Esophagus mucosa (tissue), 1 donor: Measurements from ENCODE around the gene LRRK1. TPM values are rescaled to one million over a fixed set of nuclear protein-coding genes. Genes with fewer than 3 reads are reported as not detected.
"Not testable (repeated sequence)": the region's sequence is repeated elsewhere in the genome, so short reads cannot be mapped to it uniquely, and the experiment has no call there.

ENCODE experiments used
- ATAC-seq: fragments of 200-7000 bp; cut with Tn5 transposase; one replicate; pipeline ENCODE4 v1.9.1; 2020
- total RNA-seq: library from RNA; stranded (reverse); gene quantifications from one replicate; pipeline ENCODE4 v1.2.4, GENCODE V29; 2023
- donor health status: DM: yes; HTN: yes; CAD: no.

The LRRK1 gene
- total RNA-seq, 1 donor from 2014 or later, result 14.2 TPM

- ATAC-seq, result no peak
These were observed 141.7 kb downstream of the LRRK1 start for GRCh38 chr15:101060576-101061551.

GRCh38 chr15:101062063-101062462 is 142.9 kb downstream of the LRRK1 start:
- ATAC-seq, result no peak

GRCh38 chr15:101062471-101063171 is 143.5 kb downstream of the LRRK1 start:
- ATAC-seq, result peak; percentile 48

- no peak for ATAC-seq
These were observed 144.1 kb downstream of the LRRK1 start for GRCh38 chr15:101063212-101063611.

DNA sequence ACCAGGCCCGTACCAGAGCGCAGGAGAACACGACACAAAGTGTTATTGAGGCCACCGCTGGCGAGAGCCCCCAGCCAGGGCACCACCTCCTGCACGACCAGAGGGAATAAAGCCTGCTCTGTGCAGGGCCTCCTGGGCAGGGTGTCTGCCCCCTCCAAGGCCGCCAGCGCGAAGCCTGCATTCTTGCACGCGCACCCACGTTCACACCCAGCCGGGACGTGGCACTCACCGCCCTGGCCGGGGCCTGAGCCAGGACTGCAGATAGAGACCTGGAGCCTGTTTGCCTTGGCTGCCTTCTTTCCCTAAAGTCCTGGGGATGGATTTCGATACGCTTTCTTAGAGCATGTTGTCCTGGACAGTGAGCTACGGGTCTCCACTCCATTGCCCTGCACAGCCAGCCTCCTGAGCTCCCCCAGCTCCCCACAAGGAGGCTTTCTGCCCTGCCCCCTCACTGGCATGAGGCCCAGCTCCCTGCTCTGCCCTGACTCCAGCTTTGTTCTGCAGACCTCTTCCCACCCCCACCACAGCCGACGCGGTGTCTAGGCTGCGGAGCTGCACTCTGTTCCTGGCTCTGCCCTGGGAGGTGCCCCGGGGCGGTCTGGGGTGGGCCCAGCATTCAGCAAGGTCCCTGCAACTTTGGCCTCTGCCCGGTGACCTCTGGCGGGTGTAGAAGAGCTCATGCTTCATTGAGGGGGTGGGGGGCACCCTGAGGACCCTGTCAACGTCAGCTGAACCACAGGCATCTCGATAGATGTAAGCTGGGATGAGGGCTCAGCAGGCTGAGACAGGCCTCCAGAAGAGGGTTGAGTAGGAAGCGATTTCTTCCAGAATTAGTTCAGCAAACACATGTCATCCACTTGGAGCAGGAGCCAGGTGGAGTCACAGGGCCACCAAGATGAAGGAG is 145.0 kb downstream of the LRRK1 start:
- no peak for ATAC-seq

GRCh38 chr15:101064795-101065569 is 145.8 kb downstream of the LRRK1 start:
- no peak for ATAC-seq

GRCh38 chr15:101065570-101066221 is 146.5 kb downstream of the LRRK1 start:
- no peak for ATAC-seq

DNA sequence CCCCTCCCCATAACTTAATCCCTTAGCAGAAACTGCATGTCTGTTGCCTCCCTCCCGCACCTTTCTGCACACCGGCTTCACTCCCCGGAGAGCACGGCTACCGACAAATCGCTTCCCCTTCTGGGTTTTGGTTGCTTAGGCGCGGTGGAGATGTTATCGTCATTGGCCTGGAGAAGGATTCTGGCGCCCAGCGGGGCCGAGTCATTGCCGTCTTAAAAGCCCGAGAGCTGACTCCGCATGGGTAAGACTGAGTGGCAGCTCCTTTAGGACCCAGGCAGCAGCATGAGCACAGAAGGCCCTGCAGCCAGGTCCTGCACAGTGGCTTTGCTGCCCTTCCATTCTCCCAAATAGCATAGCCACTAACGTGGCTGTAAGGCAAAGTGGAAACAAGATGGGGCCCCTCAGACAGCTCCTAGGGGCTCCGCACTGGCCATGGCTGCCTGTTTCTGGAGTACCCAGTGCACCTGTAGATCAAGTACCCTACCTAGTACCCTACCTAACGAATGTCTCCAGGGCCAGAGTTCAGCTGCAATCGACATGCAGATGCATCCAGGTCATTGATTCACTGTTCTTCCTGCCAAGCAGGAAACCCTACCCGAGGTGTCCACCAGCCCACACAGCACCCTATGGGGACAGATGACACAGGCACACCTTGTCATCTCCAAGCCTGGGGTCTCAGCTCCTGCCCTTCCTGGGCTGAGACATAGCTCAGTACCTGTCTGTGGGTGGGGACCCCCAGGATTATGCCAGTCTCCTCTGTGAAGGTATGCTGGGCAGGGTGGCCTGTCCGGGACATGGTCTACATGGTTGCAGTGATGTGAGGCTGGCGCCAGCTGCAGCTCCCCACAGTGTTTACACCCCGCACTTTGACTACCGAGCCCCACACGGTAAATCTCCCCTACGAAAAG is 147.6 kb downstream of the LRRK1 start:
- ATAC-seq, result no peak

DNA sequence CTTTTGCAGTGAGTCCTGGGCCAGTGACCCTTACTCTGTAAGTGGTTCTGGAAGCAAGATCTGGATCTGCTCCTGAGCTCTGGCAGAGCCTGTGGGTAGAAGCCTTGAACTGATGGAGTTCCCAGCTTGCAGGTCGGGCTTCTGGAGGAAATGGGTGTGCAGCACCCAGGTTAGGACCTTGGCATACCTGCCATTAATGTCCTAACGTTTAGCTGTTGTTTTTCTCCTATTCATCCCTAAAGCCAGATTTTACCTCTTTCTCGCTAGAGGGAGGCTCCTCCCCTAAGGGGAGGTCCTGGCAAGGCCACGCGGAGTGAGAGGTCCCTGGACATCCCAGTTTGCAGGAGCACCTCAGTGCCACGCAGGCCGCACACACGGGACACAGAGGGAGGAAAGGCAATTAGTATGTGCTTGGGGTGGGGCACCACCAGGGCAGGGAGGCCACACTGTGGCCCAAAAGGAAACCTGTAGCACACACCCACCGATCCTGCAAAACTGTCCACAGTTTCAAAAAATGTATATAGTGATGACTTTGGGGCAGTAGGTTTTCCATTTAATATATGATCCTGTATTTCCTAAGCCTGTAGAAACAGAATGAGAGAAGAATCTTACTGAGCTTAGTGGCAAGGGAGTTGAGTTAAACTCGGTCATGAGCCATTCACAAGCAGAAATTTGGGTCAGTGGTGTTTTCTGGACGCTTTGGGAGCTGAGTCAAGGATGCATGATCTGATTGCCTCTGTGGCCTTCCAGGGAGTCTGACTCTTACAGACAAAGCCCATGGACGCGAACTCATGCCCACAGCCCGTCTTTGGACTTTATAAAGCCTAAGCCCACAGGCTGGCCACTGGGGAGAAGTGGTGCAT is 148.7 kb downstream of the LRRK1 start:
- ATAC-seq, result no peak

DNA sequence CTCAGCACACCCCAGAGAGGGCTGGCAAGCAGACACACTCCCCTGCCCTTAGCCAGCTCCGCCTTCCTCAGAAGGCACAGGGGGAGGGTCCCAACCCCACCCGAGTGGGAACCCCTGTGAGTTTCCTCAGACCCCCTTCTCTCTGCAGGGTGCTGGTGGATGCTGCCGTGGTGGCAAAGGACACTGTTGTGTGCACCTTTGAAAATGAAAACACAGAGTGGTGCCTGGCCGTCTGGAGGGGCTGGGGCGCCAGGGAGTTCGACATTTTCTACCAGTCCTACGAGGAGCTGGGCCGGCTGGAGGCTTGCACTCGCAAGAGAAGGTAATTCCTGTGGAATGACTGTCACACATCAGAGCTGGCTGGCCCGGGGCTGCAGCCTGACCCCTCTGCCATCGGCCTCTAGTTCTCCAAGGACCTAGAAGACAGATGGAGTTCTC is 149.4 kb downstream of the LRRK1 start:
- ATAC-seq, result no peak

GRCh38 chr15:101068961-101069653 is 149.9 kb downstream of the LRRK1 start:
- no peak for ATAC-seq

- no peak for ATAC-seq
These were observed 150.5 kb downstream of the LRRK1 start for GRCh38 chr15:101069654-101069973.

- ATAC-seq, result no peak
These were observed 150.9 kb downstream of the LRRK1 start for GRCh38 chr15:101070024-101070423.

DNA sequence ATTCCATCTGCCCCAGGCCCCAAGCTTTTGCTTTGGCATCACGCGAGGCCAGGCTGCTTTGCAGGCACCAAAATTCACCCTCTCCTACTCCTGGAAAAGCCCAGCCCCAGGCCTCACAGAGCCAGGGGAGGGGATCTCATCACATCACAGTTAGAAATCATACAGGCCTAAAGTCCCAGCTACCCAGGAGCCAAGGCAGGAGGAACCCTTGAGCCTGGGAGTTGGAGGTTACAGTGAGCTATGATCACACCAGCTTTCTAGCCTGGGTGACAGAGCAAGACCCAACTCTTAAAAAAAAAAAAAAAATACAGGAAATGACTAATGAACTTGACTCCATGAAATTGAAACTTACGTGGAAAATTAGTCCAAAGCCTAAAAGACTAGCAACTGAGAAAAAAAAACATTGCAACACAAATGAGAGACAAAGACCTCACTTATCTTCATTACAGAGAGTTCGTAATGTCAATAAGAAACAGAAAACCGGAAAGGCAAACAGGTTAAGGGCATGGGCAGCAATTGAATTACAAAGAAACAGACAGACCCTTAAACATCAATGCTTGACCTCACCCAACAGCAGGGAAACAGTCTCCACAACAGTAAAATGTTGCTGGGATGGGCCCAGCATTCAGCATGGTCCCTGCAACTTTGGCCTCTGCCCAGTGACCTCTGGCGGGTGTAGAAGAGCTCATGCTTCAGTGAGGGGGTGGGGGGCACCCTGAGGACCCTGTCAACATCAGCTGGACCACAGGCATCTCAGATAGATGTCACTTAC is 151.5 kb downstream of the LRRK1 start:
- peak; percentile 37 for ATAC-seq

- no peak for ATAC-seq
These were observed 152.5 kb downstream of the LRRK1 start for GRCh38 chr15:101071651-101072050.

GRCh38 chr15:101072235-101072634 is 153.1 kb downstream of the LRRK1 start:
- ATAC-seq, result not testable (repeated sequence)

GRCh38 chr15:101077806-101078668 is 158.9 kb downstream of the LRRK1 start:
- ATAC-seq, result not testable (repeated sequence)
